Sigmoid colon (tissue), 4 donors: ENCODE results near the gene EPO.

Source experiments
- CTCF ChIP-seq, 4 experiments: fragments of 450-650 bp in 3 of 4; fragments of 200-600 bp in 1 of 4; IDR thresholded peaks; one replicate each; pipeline ENCODE4 v1.5.1; 2016 to 2019; ENCODE audit warnings: antibody characterized with exemption in 4 of 4, mild to moderate bottlenecking in 3 of 4, moderate library complexity in 2 of 4
- EP300 ChIP-seq, 4 donors: sonication (generic); formaldehyde crosslinking; IDR thresholded peaks; one replicate each; pipeline ENCODE4 v1.6.1; 2017; ENCODE audit warnings: antibody characterized with exemption in 4 of 4
- POLR2AphosphoS5 ChIP-seq, 4 donors: sonication (generic); formaldehyde crosslinking; IDR thresholded peaks; one replicate each; pipeline ENCODE4 v1.6.1; 2017; ENCODE audit warnings: antibody characterized with exemption in 4 of 4

- no peak for TF ChIP-seq CTCF (IDR thresholded peaks at IDR 0.05)
- TF ChIP-seq POLR2AphosphoS5 (IDR thresholded peaks at IDR 0.05), result no peak
- TF ChIP-seq EP300 (IDR thresholded peaks at IDR 0.05), result no peak
These were observed 9.8 kb upstream of the EPO start for GRCh38 chr7:100710452-100710851.
